Upper lobe of left lung (tissue), 4 donors: ENCODE results near the gene CHDH.

Source experiments
- EP300 ChIP-seq, 4 donors: sonication (generic); formaldehyde crosslinking; IDR thresholded peaks; one replicate each; pipeline ENCODE4 v1.5.1; 2017; ENCODE audit warnings: antibody characterized with exemption in 4 of 4, control low read depth in 2 of 4
- POLR2A ChIP-seq, 4 donors: fragments of 450-650 bp; IDR thresholded peaks; one replicate each; pipeline ENCODE4 v1.5.1; 2016 to 2017; ENCODE audit warnings: antibody characterized with exemption in 4 of 4, mild to moderate bottlenecking in 2 of 4
- POLR2AphosphoS5 ChIP-seq, 2 donors: sonication (generic); formaldehyde crosslinking; IDR thresholded peaks; one replicate each; pipeline ENCODE4 v1.5.1; 2017; ENCODE audit warnings: antibody characterized with exemption in 2 of 2
- TF ChIP-seq, protein P1 (sequence below), 6 experiments: fragments of 450-650 bp in 4 of 6; fragments of 200-600 bp in 2 of 6; sonication (generic) in 2 of 6; IDR thresholded peaks; one replicate each; pipeline ENCODE4 v1.5.1; 2016 to 2019; ENCODE audit warnings: antibody characterized with exemption in 6 of 6

DNA sequence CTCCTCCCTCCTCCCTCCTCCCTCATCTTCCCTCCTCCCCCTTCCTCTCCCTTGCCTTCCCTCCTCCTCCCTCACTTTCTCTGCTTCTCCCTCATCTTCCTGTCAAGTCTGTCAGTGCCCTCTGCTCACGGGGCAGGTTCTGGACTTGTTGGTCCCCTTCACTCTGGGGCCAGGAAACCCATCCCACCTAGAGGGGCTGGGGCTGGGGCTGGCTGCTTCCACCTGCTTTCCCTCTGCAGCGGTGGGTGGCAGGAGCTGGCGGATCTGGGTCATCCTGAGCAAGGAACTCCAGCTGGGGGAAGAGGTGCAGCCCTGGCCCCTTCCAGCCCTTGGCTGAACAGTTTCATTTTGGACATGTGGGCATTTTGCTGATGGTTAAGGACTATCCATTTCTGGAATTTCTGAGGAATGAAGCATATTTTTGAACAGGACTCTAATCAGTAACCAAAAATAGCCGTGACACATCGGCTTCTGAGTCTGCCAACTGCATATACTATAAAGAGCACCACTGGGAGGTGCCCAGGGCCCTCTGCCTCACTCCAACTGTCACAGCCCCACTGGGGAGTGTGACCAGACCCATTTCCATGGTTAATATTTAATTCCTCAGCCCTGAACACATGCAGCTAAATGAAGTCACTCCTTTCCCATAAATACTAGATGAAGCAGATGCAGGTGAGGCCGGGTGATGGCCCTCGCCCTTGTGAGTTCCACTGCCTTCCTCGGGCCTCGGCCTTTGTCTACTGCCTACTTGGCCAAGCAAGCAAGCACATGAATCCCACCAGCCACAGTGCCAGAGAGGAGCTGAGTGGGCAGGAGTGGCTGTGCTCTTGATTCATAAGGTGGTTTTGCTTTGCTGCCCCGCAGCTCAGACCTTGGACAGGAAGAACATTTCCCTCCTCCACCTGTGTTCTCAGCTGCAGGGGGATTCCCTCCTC is 39.8 kb downstream of the CHDH start:
- TF ChIP-seq, protein P1, sequence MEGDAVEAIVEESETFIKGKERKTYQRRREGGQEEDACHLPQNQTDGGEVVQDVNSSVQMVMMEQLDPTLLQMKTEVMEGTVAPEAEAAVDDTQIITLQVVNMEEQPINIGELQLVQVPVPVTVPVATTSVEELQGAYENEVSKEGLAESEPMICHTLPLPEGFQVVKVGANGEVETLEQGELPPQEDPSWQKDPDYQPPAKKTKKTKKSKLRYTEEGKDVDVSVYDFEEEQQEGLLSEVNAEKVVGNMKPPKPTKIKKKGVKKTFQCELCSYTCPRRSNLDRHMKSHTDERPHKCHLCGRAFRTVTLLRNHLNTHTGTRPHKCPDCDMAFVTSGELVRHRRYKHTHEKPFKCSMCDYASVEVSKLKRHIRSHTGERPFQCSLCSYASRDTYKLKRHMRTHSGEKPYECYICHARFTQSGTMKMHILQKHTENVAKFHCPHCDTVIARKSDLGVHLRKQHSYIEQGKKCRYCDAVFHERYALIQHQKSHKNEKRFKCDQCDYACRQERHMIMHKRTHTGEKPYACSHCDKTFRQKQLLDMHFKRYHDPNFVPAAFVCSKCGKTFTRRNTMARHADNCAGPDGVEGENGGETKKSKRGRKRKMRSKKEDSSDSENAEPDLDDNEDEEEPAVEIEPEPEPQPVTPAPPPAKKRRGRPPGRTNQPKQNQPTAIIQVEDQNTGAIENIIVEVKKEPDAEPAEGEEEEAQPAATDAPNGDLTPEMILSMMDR (IDR thresholded peaks at IDR 0.05), result no peak
- no peak for TF ChIP-seq POLR2A (IDR thresholded peaks at IDR 0.05)
- no peak for TF ChIP-seq EP300 (IDR thresholded peaks at IDR 0.05)
- no peak for TF ChIP-seq POLR2AphosphoS5 (IDR thresholded peaks at IDR 0.05)
